HEK293 (cell line): ENCODE data around the gene NUF2.
"Not testable (repeated sequence)": the region's sequence is repeated elsewhere in the genome, so short reads cannot be mapped to it uniquely, and the experiment has no call there.

Experiments
- CTCF ChIA-PET: fragments of 350-600 bp; formaldehyde crosslinking; extraction: SDS; loops from one replicate; lab custom pipeline; 2021; ENCODE audit warnings: antibody characterized with exemption; lab: Yijun Ruan, JAX
- POLR2A ChIA-PET: fragments of 300-600 bp; formaldehyde crosslinking; extraction: SDS; loops from one replicate; lab custom pipeline; 2020; ENCODE audit warnings: antibody characterized with exemption, inconsistent platforms; lab: Yijun Ruan, JAX
- H3K27ac ChIP-seq: fragments of 200-500 bp; sonication (Bioruptor generic); 2 replicates; pipeline ENCODE4 v1.5.1; 2014; ENCODE audit warnings: low read depth, low read length, control low read depth, inconsistent platforms; ENCODE audit errors: extremely low read depth
- H3K36me3 ChIP-seq, 2 experiments: fragments of 200-500 bp in 1 of 2; sonication (Bioruptor generic) in 1 of 2; 1 replicate in 1 of 2; 2 replicates in 1 of 2; pipeline ENCODE4 v1.5.1; 2014 to 2017; ENCODE audit warnings: inconsistent platforms in 2 of 2, low read length in 2 of 2; ENCODE audit not compliant: control insufficient read depth in 2 of 2, insufficient read depth in 1 of 2
- H3K4me1 ChIP-seq: fragments of 200-500 bp; sonication (Bioruptor generic); 2 replicates; pipeline ENCODE4 v1.5.1; 2014; ENCODE audit warnings: mild to moderate bottlenecking, low read length, inconsistent platforms; ENCODE audit not compliant: control insufficient read depth, insufficient read depth
- H3K4me3 ChIP-seq: 2 replicates; pipeline ENCODE4 v1.5.1; 2011; ENCODE audit warnings: low read depth, mild to moderate bottlenecking, control low read depth, low read length, moderate library complexity
- H3K9me3 ChIP-seq: fragments of 200-500 bp; sonication (Bioruptor generic); 2 replicates; pipeline ENCODE4 v1.5.1; 2014; ENCODE audit warnings: low read depth, low read length, inconsistent platforms; ENCODE audit not compliant: control insufficient read depth, insufficient read depth
- EGR2 ChIP-seq: fragments of 450-650 bp; formaldehyde crosslinking; IDR thresholded peaks from 2 replicates; pipeline ENCODE4 v1.5.1; 2016; ENCODE audit warnings: low read depth, missing biosample characterization, missing genetic modification characterization
- SP3 ChIP-seq: fragments of 450-650 bp; formaldehyde crosslinking; IDR thresholded peaks from 2 replicates; pipeline ENCODE4 v1.5.1; 2016; ENCODE audit warnings: missing biosample characterization, missing genetic modification characterization
- ZBTB8A ChIP-seq: fragments of 450-650 bp; formaldehyde crosslinking; IDR thresholded peaks from 2 replicates; pipeline ENCODE4 v1.5.1; 2016; ENCODE audit warnings: missing biosample characterization, missing genetic modification characterization
- ZNF174 ChIP-seq: fragments of 450-650 bp; formaldehyde crosslinking; IDR thresholded peaks from 2 replicates; pipeline ENCODE4 v1.5.0; 2017; ENCODE audit warnings: missing biosample characterization, mild to moderate bottlenecking, missing genetic modification characterization
- ZNF223 ChIP-seq: fragments of 450-650 bp; formaldehyde crosslinking; IDR thresholded peaks from 2 replicates; pipeline ENCODE4 v1.5.1; 2016; ENCODE audit warnings: missing biosample characterization, missing genetic modification characterization
- ZNF529 ChIP-seq: fragments of 450-650 bp; formaldehyde crosslinking; IDR thresholded peaks from 2 replicates; pipeline ENCODE4 v1.5.1; 2017; ENCODE audit warnings: missing genetic modification characterization, missing biosample characterization; ENCODE audit not compliant: insufficient replicate concordance
- ZNF600 ChIP-seq: fragments of 450-650 bp; formaldehyde crosslinking; IDR thresholded peaks from 2 replicates; pipeline ENCODE4 v1.5.1; 2016; ENCODE audit warnings: missing biosample characterization, missing genetic modification characterization
- ZNF654 ChIP-seq: fragments of 450-650 bp; formaldehyde crosslinking; IDR thresholded peaks from 2 replicates; pipeline ENCODE4 v1.5.1; 2016; ENCODE audit warnings: low read depth, missing biosample characterization, missing genetic modification characterization
- ZNF747 ChIP-seq: fragments of 450-650 bp; formaldehyde crosslinking; IDR thresholded peaks from 2 replicates; pipeline ENCODE4 v1.5.1; 2016; ENCODE audit warnings: missing biosample characterization, missing genetic modification characterization
- TF ChIP-seq, protein P1 (sequence below): fragments of 450-650 bp; formaldehyde crosslinking; IDR thresholded peaks from 2 replicates; pipeline ENCODE4 v1.5.1; 2016; ENCODE audit warnings: missing biosample characterization, missing genetic modification characterization, low read depth
- TF ChIP-seq, protein P2 (sequence below): fragments of 450-650 bp; formaldehyde crosslinking; conservative IDR thresholded peaks from 2 replicates; pipeline ENCODE4 v1.5.1; 2016; ENCODE audit warnings: low read depth, missing biosample characterization, missing genetic modification characterization
- TF ChIP-seq, protein P3 (sequence below): fragments of 450-650 bp; formaldehyde crosslinking; IDR thresholded peaks from 2 replicates; pipeline ENCODE4 v1.5.1; 2016; ENCODE audit warnings: missing biosample characterization, missing genetic modification characterization
- TF ChIP-seq, protein P4 (sequence below): fragments of 450-650 bp; formaldehyde crosslinking; IDR thresholded peaks from 2 replicates; pipeline ENCODE4 v1.5.1; 2016; ENCODE audit warnings: missing biosample characterization, missing genetic modification characterization
- TF ChIP-seq, protein P5 (sequence below): fragments of 450-650 bp; formaldehyde crosslinking; IDR thresholded peaks from 2 replicates; pipeline ENCODE4 v1.5.0; 2017; ENCODE audit warnings: missing biosample characterization, missing genetic modification characterization, borderline replicate concordance

NUF2 gene

GRCh38 chr1:163357378-163357777 is 35.6 kb downstream of the NUF2 start:
- CTCF ChIA-PET: interaction anchor here (0.6 to 1.3 kb wide), 3 partner anchors 275 to 1715 kb away, joined by 4 to 5 read pairs (median 5); no protein-coding TSS in a partner anchor
- POLR2A ChIA-PET: interaction anchor here (1.1 kb wide), 1 partner anchor 35 kb away, joined by 5 read pairs; no protein-coding TSS in a partner anchor
- H3K27ac ChIP-seq: no peak overlapping the region
- peaks cover 4 to 23% of the 10 kb centered on the region in 2 experiments for H3K36me3 ChIP-seq
- no peak for TF ChIP-seq ZNF747 (tag by site-specific recombination)
- no peak for TF ChIP-seq ZNF223 (tag by site-specific recombination)
- TF ChIP-seq, protein P1, sequence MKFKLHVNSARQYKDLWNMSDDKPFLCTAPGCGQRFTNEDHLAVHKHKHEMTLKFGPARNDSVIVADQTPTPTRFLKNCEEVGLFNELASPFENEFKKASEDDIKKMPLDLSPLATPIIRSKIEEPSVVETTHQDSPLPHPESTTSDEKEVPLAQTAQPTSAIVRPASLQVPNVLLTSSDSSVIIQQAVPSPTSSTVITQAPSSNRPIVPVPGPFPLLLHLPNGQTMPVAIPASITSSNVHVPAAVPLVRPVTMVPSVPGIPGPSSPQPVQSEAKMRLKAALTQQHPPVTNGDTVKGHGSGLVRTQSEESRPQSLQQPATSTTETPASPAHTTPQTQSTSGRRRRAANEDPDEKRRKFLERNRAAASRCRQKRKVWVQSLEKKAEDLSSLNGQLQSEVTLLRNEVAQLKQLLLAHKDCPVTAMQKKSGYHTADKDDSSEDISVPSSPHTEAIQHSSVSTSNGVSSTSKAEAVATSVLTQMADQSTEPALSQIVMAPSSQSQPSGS (tag by site-specific recombination): peak; percentile 74
- TF ChIP-seq, protein P2, sequence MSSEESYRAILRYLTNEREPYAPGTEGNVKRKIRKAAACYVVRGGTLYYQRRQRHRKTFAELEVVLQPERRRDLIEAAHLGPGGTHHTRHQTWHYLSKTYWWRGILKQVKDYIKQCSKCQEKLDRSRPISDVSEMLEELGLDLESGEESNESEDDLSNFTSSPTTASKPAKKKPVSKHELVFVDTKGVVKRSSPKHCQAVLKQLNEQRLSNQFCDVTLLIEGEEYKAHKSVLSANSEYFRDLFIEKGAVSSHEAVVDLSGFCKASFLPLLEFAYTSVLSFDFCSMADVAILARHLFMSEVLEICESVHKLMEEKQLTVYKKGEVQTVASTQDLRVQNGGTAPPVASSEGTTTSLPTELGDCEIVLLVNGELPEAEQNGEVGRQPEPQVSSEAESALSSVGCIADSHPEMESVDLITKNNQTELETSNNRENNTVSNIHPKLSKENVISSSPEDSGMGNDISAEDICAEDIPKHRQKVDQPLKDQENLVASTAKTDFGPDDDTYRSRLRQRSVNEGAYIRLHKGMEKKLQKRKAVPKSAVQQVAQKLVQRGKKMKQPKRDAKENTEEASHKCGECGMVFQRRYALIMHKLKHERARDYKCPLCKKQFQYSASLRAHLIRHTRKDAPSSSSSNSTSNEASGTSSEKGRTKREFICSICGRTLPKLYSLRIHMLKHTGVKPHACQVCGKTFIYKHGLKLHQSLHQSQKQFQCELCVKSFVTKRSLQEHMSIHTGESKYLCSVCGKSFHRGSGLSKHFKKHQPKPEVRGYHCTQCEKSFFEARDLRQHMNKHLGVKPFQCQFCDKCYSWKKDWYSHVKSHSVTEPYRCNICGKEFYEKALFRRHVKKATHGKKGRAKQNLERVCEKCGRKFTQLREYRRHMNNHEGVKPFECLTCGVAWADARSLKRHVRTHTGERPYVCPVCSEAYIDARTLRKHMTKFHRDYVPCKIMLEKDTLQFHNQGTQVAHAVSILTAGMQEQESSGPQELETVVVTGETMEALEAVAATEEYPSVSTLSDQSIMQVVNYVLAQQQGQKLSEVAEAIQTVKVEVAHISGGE: no peak
- H3K4me3 ChIP-seq: no peak overlapping the region
- no peaks in the 10 kb centered on the region for H3K9me3 ChIP-seq
- H3K4me1 ChIP-seq: no peaks in the 10 kb centered on the region

- CTCF ChIA-PET: interaction anchor here (0.8 to 1.3 kb wide), 6 partner anchors 13 to 1715 kb away, joined by 3 to 6 read pairs (median 4); no protein-coding TSS in a partner anchor
Measured at GRCh38 chr1:163358172-163358571, 36.4 kb downstream of the NUF2 start.

DNA sequence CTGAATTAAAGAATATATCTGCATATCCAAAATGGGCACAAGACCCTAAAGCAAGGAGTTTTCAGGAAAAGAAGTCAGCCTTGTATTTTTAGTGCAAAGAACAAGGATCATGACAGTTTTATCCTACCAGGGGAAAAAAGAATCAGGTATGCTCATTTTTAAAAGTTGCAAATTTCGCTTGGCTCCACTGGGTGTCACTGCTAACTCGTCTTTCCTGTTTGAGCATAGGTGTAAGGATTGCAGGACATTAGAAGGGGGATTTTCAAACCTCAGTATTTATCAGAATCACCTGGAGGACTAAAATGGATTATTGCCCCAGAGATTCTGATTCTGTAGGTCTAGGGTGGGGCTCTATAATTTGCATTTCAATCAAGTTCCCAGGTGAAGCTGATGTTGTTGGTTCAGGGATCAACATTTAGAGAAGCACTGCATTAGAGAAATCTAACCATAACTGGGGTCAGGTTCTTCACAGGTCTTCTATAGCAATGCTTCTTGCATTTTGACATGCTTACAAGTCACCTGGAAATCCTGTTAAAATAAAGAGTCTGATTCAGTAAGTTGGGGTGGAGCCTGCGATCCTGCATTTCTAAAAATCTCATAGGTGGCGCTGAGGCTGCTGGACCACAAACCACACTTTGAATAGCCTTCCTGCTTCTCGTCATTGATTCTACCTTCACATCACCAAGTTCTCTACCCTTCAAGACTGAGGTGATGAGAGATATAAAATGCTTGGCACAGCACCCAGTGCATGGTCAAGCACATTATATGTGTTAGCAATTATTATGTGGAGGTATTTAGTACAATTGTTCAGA is 39.6 kb downstream of the NUF2 start:
- CTCF ChIA-PET: interaction anchor here (0.6 to 1.4 kb wide), 4 partner anchors 11 to 1453 kb away, joined by 4 to 5 read pairs (median 4); no protein-coding TSS in a partner anchor
- no peaks in the 10 kb centered on the region for H3K9me3 ChIP-seq
- POLR2A ChIA-PET: no interaction called here
- peaks cover 0 to 4% of the 10 kb centered on the region in 2 experiments; a peak in 2 of 3 replicates for H3K36me3 ChIP-seq
- H3K4me3 ChIP-seq: no peak overlapping the region
- no peaks in the 10 kb centered on the region for H3K4me1 ChIP-seq
- no peak overlapping the region for H3K27ac ChIP-seq
- TF ChIP-seq, protein P3, sequence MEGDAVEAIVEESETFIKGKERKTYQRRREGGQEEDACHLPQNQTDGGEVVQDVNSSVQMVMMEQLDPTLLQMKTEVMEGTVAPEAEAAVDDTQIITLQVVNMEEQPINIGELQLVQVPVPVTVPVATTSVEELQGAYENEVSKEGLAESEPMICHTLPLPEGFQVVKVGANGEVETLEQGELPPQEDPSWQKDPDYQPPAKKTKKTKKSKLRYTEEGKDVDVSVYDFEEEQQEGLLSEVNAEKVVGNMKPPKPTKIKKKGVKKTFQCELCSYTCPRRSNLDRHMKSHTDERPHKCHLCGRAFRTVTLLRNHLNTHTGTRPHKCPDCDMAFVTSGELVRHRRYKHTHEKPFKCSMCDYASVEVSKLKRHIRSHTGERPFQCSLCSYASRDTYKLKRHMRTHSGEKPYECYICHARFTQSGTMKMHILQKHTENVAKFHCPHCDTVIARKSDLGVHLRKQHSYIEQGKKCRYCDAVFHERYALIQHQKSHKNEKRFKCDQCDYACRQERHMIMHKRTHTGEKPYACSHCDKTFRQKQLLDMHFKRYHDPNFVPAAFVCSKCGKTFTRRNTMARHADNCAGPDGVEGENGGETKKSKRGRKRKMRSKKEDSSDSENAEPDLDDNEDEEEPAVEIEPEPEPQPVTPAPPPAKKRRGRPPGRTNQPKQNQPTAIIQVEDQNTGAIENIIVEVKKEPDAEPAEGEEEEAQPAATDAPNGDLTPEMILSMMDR (tag by site-specific recombination): peak; percentile 9; the same call in 1 of the 2 replicates
- peak; percentile 66 for TF ChIP-seq ZNF654 (tag by site-specific recombination)
- no peak for TF ChIP-seq ZBTB8A
- TF ChIP-seq, all 188 proteins: peak for 2

More at GRCh38 chr1:163358172-163358571, 36.4 kb downstream of the NUF2 start:
- not testable (repeated sequence) for H3K4me3 ChIP-seq, H3K4me1 ChIP-seq, H3K9me3 ChIP-seq, H3K27ac ChIP-seq
- peaks cover 4 to 23% of the 10 kb centered on the region in 2 experiments for H3K36me3 ChIP-seq
- POLR2A ChIA-PET: interaction anchor here (1.1 kb wide), 1 partner anchor 36 kb away, joined by 5 read pairs; no protein-coding TSS in a partner anchor

DNA sequence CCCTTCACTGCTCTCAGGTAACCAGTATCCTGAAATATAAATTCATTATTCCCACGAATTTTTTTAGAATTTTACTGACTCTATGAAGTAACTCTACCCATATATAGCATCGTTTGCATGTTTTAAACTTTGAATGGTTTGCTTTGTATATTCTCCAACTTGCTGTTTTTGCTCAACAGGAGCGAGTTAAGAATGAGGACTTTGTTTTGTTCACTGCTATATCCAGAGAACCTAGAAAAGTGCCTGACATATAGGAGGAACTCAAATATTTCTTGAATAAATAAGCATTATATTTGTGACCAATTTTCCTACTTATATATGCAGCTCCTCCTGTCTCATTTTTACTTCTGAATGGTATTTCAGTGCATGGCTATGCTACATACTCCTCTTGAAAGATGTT is 43.4 kb downstream of the NUF2 start:
- CTCF ChIA-PET: interaction anchor here (0.6 to 1.1 kb wide), 2 partner anchors 164 to 1670 kb away, joined by 3 to 6 read pairs; no protein-coding TSS in a partner anchor
- POLR2A ChIA-PET: no interaction called here
- Histone ChIP-seq H3K4me1 (no peaks in the 10 kb centered on the region), H3K4me3 (no peak overlapping the region), H3K27ac (no peak overlapping the region), H3K36me3 (no peaks in the 10 kb centered on the region), H3K9me3 (no peaks in the 10 kb centered on the region)
- no peak for TF ChIP-seq EGR2 (tag by site-specific recombination)
- TF ChIP-seq, protein P4, sequence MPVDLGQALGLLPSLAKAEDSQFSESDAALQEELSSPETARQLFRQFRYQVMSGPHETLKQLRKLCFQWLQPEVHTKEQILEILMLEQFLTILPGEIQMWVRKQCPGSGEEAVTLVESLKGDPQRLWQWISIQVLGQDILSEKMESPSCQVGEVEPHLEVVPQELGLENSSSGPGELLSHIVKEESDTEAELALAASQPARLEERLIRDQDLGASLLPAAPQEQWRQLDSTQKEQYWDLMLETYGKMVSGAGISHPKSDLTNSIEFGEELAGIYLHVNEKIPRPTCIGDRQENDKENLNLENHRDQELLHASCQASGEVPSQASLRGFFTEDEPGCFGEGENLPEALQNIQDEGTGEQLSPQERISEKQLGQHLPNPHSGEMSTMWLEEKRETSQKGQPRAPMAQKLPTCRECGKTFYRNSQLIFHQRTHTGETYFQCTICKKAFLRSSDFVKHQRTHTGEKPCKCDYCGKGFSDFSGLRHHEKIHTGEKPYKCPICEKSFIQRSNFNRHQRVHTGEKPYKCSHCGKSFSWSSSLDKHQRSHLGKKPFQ: no peak
- TF ChIP-seq, protein P5, sequence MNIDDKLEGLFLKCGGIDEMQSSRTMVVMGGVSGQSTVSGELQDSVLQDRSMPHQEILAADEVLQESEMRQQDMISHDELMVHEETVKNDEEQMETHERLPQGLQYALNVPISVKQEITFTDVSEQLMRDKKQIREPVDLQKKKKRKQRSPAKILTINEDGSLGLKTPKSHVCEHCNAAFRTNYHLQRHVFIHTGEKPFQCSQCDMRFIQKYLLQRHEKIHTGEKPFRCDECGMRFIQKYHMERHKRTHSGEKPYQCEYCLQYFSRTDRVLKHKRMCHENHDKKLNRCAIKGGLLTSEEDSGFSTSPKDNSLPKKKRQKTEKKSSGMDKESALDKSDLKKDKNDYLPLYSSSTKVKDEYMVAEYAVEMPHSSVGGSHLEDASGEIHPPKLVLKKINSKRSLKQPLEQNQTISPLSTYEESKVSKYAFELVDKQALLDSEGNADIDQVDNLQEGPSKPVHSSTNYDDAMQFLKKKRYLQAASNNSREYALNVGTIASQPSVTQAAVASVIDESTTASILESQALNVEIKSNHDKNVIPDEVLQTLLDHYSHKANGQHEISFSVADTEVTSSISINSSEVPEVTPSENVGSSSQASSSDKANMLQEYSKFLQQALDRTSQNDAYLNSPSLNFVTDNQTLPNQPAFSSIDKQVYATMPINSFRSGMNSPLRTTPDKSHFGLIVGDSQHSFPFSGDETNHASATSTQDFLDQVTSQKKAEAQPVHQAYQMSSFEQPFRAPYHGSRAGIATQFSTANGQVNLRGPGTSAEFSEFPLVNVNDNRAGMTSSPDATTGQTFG: no peak
- no peak for TF ChIP-seq ZNF600 (tag by site-specific recombination)
- TF ChIP-seq SP3 (tag by site-specific recombination): no peak
- no peak for TF ChIP-seq ZNF174 (tag by site-specific recombination)
- TF ChIP-seq ZNF529 (tag by site-specific recombination): no peak
